OCI-LY7 (cell line): ENCODE data around the gene RALBP1. TPM values are rescaled to one million over a fixed set of nuclear protein-coding genes. Genes with fewer than 3 reads are reported as not detected.

Experiments
- BruUV-seq: library from RNA; stranded (reverse); fragments of 400-500 nt; replicated peaks from 2 replicates; lab custom pipeline; 2021; lab: Mats Ljungman, UMichigan
- CTCF ChIA-PET: fragments of 300-600 bp; sonication (Branson Sonifier 250); formaldehyde crosslinking; loops from one replicate; lab custom pipeline; 2022; ENCODE audit warnings: antibody characterized with exemption; ENCODE audit not compliant: unreplicated experiment; lab: Charles Lee
- POLR2A ChIA-PET: fragments of 300-600 bp; sonication (Branson Sonifier 250); formaldehyde crosslinking; loops from one replicate; lab custom pipeline; 2022; ENCODE audit warnings: antibody characterized with exemption; lab: Charles Lee
- DNase-seq: peaks from one replicate; pipeline ENCODE4 v3.0.0-alpha.2; 2015; ENCODE audit warnings: low spot score
- H2AFZ ChIP-seq: fragments of 200-600 bp; sonication (generic), shearing (Covaris generic); 2 replicates; pipeline ENCODE4 v1.6.1; 2014; ENCODE audit warnings: mild to moderate bottlenecking, antibody characterized with exemption, low read length, moderate library complexity
- H3K27ac ChIP-seq: fragments of 200-600 bp; sonication (generic); 2 replicates; pipeline ENCODE4 v1.5.1; 2014; ENCODE audit warnings: mixed run types, low read depth, mild to moderate bottlenecking, moderate library complexity, low read length, inconsistent platforms; ENCODE audit not compliant: poor library complexity, severe bottlenecking
- H3K36me3 ChIP-seq: fragments of 200-600 bp; sonication (generic); 2 replicates; pipeline ENCODE4 v1.6.1; 2014; ENCODE audit warnings: mild to moderate bottlenecking, antibody characterized with exemption, low read length, moderate library complexity, mixed read lengths; ENCODE audit not compliant: insufficient read depth
- H3K4me1 ChIP-seq: fragments of 200-600 bp; sonication (generic); 2 replicates; pipeline ENCODE4 v1.5.1; 2014; ENCODE audit warnings: mild to moderate bottlenecking, low read length; ENCODE audit not compliant: insufficient read depth, poor library complexity, severe bottlenecking
- H3K4me2 ChIP-seq: fragments of 200-600 bp; sonication (generic); 2 replicates; pipeline ENCODE4 v1.6.1; 2014; ENCODE audit warnings: mild to moderate bottlenecking, low read length
- H3K4me3 ChIP-seq: fragments of 200-600 bp; sonication (generic); 2 replicates; pipeline ENCODE4 v1.5.1; 2014; ENCODE audit warnings: mild to moderate bottlenecking, low read depth, low read length; ENCODE audit not compliant: poor library complexity, severe bottlenecking
- H3K79me2 ChIP-seq: fragments of 200-600 bp; sonication (generic); 2 replicates; pipeline ENCODE4 v1.6.1; 2016; ENCODE audit warnings: low read depth, mild to moderate bottlenecking, low read length, moderate library complexity, mixed read lengths; ENCODE audit not compliant: insufficient read depth
- H3K9me2 ChIP-seq: fragments of 200-600 bp; sonication (generic); 2 replicates; pipeline ENCODE4 v1.6.1; 2016; ENCODE audit warnings: mild to moderate bottlenecking, low read length, mixed read lengths; ENCODE audit not compliant: insufficient read depth
- H3K9me3 ChIP-seq: fragments of 200-600 bp; sonication (generic); 2 replicates; pipeline ENCODE4 v1.6.1; 2014; ENCODE audit warnings: mild to moderate bottlenecking, mixed run types, low read length, mixed read lengths
- H4K20me1 ChIP-seq: fragments of 200-600 bp; sonication (generic); 2 replicates; pipeline ENCODE4 v1.6.1; 2014; ENCODE audit warnings: mild to moderate bottlenecking, antibody characterized with exemption, low read length, moderate library complexity, mixed read lengths; ENCODE audit not compliant: insufficient read depth
- EZH2phosphoT487 ChIP-seq: fragments of 200-600 bp; sonication (generic); IDR thresholded peaks from 2 replicates; pipeline ENCODE4 v1.6.1; 2018; ENCODE audit warnings: low read depth, borderline replicate concordance, mild to moderate bottlenecking, mixed run types, antibody characterized with exemption, low read length, moderate library complexity, mixed read lengths
- intact Hi-C: fragments of 100-400 bp; cut with micrococcal nuclease; formaldehyde crosslinking; loops from one replicate; pipeline ENCODE4 v1.10.0; 2022; ENCODE audit not compliant: unreplicated experiment
- total RNA-seq, 2 experiments: library from RNA; depleted of rRNA in 1 of 2; stranded (reverse); fragments of >200 nt in 1 of 2; shearing (Covaris generic) in 1 of 2; gene quantifications; 2 replicates each; pipeline ENCODE4 v1.2.3, GENCODE V29; 2014 to 2022
- TF ChIP-seq, protein P1 (sequence below): fragments of 200-600 bp; sonication (generic); conservative IDR thresholded peaks from 2 replicates; pipeline ENCODE4 v1.5.1; 2014; ENCODE audit warnings: mild to moderate bottlenecking, antibody characterized with exemption, low read length, moderate library complexity, mixed read lengths

The RALBP1 gene
- total RNA-seq, 2 experiments from 2014 or later = 78.5 to 96.0 TPM

DNA sequence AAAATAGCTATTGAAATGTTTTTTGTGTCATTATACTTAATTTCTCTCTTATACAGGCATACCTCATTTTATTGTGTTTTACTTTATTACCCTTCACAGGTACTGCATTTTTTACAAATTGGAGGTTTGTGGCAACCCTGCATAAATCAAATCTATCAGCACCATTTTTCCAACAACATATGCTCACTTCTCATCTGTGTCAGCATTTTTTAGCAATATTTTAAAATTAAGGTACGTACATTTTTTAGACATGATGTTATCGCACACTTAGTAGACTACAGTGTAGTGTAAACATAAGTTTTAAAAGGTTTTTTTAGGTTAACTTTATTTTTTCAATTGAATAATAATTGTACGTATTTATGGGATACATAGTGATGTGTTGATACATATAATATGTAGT lies 30.8 kb upstream of the RALBP1 start:
- CTCF ChIA-PET = no interaction called here

DNA sequence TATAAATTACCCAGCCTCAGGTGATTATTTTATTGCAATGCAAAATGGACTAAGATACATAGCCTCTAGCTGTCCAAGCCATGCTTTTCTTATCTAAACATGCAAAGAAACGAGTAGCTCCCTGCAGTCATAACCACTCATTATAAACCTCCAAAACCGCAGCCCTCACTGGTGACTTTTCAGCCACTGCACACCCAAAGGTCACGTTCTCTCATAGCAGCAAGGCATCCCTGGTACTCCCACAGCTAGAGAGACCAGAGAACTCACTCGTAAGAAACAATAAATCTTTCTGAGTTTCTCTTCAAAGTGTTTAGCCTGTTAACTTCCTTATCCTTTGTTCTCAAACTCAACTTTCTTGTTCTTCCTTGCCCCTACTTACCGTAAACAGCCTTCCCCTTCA lies 28.5 kb upstream of the RALBP1 start:
- no peak for DNase-seq
- no peak overlapping the region for H2AFZ ChIP-seq
- no peaks in the 10 kb centered on the region for H4K20me1 ChIP-seq
- intact Hi-C loops = no loop called here
- CTCF ChIA-PET = no interaction called here
- no peak overlapping the region for H3K4me2 ChIP-seq
- no peaks in the 10 kb centered on the region for H3K4me1 ChIP-seq
- H3K9me3 ChIP-seq = no peaks in the 10 kb centered on the region
- H3K79me2 ChIP-seq = no peaks in the 10 kb centered on the region
- POLR2A ChIA-PET = no interaction called here
- H3K36me3 ChIP-seq = no peaks in the 10 kb centered on the region
- no TSS peak for BruUV-seq
- H3K9me2 ChIP-seq = no peaks in the 10 kb centered on the region
- no peak overlapping the region for H3K4me3 ChIP-seq
- no peak overlapping the region for H3K27ac ChIP-seq
- TF ChIP-seq, protein P1, sequence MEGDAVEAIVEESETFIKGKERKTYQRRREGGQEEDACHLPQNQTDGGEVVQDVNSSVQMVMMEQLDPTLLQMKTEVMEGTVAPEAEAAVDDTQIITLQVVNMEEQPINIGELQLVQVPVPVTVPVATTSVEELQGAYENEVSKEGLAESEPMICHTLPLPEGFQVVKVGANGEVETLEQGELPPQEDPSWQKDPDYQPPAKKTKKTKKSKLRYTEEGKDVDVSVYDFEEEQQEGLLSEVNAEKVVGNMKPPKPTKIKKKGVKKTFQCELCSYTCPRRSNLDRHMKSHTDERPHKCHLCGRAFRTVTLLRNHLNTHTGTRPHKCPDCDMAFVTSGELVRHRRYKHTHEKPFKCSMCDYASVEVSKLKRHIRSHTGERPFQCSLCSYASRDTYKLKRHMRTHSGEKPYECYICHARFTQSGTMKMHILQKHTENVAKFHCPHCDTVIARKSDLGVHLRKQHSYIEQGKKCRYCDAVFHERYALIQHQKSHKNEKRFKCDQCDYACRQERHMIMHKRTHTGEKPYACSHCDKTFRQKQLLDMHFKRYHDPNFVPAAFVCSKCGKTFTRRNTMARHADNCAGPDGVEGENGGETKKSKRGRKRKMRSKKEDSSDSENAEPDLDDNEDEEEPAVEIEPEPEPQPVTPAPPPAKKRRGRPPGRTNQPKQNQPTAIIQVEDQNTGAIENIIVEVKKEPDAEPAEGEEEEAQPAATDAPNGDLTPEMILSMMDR = no peak

More for the DNA sequence above, 30.8 kb upstream of the RALBP1 start:
- BruUV-seq = no TSS peak
- Histone ChIP-seq H3K36me3 (no peaks in the 10 kb centered on the region), H3K9me2 (no peaks in the 10 kb centered on the region), H3K4me3 (no peak overlapping the region), H2AFZ (no peak overlapping the region), H3K79me2 (no peaks in the 10 kb centered on the region), H3K4me2 (no peak overlapping the region), H4K20me1 (no peaks in the 10 kb centered on the region), H3K4me1 (no peaks in the 10 kb centered on the region), H3K9me3 (no peaks in the 10 kb centered on the region), H3K27ac (no peak overlapping the region)
- intact Hi-C loops = no loop called here
- TF ChIP-seq, protein P1 = no peak
- TF ChIP-seq EZH2phosphoT487 = no peak
- DNase-seq = no peak
- POLR2A ChIA-PET = interaction anchor here (1.1 kb wide), 1 partner anchor 137 kb away, joined by 3 read pairs; no protein-coding TSS in a partner anchor

DNA sequence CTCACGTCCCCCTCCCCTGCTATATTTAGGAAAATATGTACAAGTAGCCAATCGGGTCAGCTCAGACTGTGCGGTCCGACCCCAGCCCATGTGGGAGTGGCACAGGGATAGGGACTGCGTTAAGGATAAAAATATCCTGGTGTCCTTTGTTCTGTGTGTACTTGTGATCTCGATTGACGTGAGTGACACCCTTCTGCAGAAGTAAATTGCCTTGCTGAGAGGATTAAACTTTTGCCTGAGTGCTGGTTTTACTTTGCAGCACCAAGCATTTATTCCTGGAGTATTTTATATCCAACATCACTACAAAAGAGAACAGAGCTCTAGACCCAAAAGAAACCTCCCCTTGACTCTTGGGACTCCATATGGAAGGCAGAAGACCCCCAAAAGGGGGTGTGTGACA lies 28.0 kb upstream of the RALBP1 start:
- no TSS peak for BruUV-seq
- no peak overlapping the region for H3K27ac ChIP-seq
- H3K9me3 ChIP-seq = no peaks in the 10 kb centered on the region
- POLR2A ChIA-PET = interaction anchor here (0.6 kb wide), 1 partner anchor 91 kb away, joined by 4 read pairs; no protein-coding TSS in a partner anchor
- no peaks in the 10 kb centered on the region for H3K79me2 ChIP-seq
- DNase-seq = no peak
- CTCF ChIA-PET = no interaction called here
- H3K4me1 ChIP-seq = no peaks in the 10 kb centered on the region
- no peaks in the 10 kb centered on the region for H4K20me1 ChIP-seq
- intact Hi-C loops = no loop called here
- no peak overlapping the region for H3K4me3 ChIP-seq
- H2AFZ ChIP-seq = no peak overlapping the region
- H3K9me2 ChIP-seq = no peaks in the 10 kb centered on the region
- TF ChIP-seq, protein P1 = no peak
- no peak for TF ChIP-seq EZH2phosphoT487
- no peak overlapping the region for H3K4me2 ChIP-seq
- no peaks in the 10 kb centered on the region for H3K36me3 ChIP-seq
